GM19324 (cell line): ENCODE results near the gene GEMIN7.
A peak's percentile ranks its signal among the peaks of the same experiment; 100 is the strongest.

Source experiments
- ATAC-seq: cut with Tn5 transposase; IDR thresholded peaks from one replicate; pipeline ENCODE4 v1.9.1; 2021; ENCODE audit warnings: mild to moderate bottlenecking, moderate library complexity; ENCODE audit not compliant: unreplicated experiment, low FRiP score

The GEMIN7 gene

GRCh38 chr19:45124021-45124420 is 45.0 kb downstream of the GEMIN7 start:
- ATAC-seq = no peak

GRCh38 chr19:45125360-45125759 is 46.3 kb downstream of the GEMIN7 start:
- ATAC-seq = no peak

GRCh38 chr19:45125975-45126493 is 47.0 kb downstream of the GEMIN7 start:
- ATAC-seq = no peak

GRCh38 chr19:45126654-45127053 is 47.6 kb downstream of the GEMIN7 start:
- ATAC-seq = no peak

DNA sequence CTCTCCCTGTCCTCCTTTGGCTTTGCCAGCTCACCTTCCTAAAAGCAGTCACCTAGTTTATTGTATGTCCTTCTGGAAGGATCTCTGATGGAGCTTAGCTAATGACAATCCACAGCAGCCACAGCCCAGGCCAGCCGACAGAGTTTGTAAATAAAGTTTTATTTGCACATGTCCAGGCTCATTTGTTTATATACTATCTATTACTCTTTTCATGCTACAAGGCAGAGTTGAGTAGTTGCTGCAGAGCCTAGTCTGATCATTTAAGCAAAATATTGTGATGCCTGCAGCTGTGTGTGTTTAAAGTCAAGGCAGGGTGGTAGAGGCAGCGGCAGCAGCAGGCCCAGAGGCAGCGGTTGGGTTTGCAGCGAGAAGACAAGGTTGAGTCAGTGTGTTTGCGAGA is 49.1 kb downstream of the GEMIN7 start:
- ATAC-seq = no peak

GRCh38 chr19:45128806-45129205 is 49.7 kb downstream of the GEMIN7 start:
- no peak for ATAC-seq

- no peak for ATAC-seq
Observed at GRCh38 chr19:45130236-45130635, 51.2 kb downstream of the GEMIN7 start.

DNA sequence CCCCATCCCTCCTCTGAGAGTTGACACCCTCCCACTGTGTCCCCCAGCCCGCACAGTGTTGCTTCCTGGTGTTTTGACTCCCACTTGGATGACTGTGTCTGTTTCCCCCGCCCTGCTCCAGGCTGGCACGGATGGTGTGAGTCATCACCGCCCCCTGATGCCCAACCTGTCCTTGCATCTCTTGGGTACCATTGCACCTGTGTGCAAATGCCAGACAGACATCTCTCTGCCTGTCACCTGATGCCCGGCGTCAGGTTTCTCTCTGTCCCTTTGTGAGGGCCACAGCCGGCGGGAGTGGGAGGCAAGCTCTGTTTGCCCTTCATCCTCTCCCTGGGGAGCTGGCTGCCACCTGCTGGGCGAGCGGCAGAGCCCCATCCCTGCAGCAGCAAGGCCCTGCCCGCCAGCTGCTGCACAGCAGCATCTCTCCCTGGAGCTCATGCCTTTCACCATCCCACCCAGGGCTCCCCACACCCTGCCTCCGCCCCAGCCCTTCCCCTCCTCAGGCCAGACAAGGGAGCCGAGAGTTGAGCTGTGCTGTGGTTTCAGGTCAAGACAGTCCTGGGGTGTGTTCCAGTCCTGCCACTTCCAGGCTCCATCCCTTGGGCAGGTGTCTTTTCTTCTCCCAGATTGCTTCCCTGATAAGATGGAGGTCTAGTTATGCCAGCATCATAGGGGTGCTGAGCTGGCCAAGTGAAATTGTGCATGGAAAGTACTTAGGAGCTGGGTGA is 52.0 kb downstream of the GEMIN7 start:
- ATAC-seq = no peak

GRCh38 chr19:45133661-45134060 is 54.6 kb downstream of the GEMIN7 start:
- no peak for ATAC-seq

- ATAC-seq = no peak
Observed at GRCh38 chr19:45135176-45135885, 56.3 kb downstream of the GEMIN7 start.

- ATAC-seq = no peak
Observed at GRCh38 chr19:45136507-45137178, 57.6 kb downstream of the GEMIN7 start.

DNA sequence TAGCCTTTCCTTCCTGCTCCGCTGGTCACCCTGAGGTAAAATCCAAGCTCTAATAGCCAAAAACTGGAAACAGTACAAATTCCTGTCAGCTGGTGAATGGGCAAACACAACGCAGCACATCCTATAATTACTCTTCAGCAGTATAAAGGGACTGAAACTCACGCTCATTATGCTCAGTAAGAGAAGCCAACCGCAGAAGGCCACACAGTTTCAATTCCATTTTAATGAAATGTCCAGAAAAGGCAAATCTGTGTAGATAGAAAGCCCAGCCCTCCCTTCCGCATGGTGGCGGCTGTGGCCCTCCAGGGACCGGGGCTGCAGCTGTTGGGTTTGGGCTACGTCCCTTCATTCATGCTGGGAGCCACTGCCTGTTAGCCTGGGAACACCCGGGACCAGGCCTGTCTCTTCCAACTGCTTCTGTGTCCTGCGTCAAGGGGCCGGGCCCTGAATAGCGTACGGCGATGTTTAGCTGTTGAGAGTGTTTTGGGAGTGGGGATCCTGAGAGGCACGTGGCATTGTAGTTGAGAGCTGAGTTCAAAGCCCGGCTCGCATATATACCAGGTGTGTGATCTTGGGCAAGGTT is 58.2 kb downstream of the GEMIN7 start:
- ATAC-seq = peak; percentile 76

DNA sequence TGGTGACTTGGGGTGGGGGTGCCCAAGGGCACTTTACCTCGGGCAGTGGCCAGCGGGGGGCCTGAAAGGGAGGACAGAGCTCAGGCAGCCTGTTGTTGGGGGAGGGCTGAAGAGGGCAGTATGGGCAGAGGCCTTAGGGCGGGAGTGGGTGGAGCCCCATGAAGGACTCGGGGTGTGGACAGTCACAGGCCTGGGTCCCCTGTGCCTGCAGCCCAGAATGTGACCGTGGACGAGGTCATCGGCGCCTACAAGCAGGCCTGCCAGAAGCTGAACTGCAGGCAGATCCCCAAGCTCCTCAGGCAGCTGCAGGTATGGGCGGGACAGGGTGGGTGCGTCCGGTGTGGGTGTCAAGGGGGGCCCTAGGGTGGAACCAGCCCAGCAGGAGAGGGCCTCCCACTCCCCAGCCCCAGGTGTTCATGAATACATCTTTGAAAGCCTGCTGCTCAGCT is 59.3 kb downstream of the GEMIN7 start:
- ATAC-seq = no peak

DNA sequence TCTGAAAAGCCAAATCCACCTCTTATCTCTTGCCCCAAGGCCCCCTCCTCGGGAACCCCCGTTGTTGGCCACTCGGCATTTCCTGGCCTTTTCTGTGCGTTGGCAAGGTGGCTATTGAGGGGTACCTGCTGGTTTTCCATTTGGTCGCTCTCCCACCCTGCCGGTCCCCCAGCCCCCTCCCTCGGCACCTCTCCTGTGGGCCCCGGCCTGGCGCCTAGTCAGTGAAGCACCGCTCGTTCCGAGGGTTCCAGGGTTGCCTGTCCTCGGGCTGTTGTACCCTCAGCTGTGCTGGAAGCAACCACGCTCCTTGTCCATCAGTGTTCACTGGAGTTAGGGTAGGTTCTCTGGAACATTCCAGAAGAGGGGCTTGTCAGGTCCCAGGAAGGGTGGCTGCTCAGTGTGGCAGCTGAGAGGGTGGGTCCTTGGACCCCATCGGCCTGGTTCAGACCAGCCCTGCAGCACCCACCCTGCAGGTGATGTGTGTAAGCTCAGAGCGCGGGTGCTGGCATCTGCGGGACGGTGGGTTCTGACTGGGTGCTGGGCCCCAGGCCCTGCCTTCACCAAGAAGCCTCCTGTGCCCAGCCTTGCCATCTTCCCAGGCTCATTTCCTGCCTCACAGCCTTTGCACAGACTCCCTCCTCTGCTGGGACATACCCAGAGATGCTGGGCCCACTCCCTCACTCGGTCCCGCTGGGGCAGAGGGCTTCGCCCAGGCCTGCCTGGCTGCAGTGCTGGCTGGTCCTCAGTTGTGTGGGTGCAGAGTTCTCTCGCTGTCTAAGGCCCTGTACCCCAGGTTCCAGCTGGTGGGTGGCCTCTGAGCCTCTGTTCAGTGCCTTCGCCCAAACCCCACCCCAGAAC is 60.5 kb downstream of the GEMIN7 start:
- ATAC-seq = no peak

DNA sequence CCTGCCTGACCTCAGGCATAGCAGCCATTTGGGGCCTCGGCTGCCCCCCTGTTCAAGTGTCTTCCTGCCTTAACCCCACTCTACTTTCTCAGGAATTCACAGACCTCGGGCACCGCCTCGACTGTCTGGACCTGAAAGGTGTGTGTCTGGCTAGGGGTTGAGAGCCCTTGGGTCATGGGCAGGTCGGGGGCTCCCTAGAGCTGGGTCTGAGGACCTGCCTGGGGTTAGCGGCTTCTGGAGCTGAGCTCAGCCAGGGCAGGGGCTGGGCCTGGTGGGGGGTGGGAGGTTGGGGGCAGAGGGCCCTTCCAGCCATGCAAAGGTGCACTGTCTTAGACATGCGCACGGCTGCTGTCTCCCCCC is 61.1 kb downstream of the GEMIN7 start:
- ATAC-seq = no peak

DNA sequence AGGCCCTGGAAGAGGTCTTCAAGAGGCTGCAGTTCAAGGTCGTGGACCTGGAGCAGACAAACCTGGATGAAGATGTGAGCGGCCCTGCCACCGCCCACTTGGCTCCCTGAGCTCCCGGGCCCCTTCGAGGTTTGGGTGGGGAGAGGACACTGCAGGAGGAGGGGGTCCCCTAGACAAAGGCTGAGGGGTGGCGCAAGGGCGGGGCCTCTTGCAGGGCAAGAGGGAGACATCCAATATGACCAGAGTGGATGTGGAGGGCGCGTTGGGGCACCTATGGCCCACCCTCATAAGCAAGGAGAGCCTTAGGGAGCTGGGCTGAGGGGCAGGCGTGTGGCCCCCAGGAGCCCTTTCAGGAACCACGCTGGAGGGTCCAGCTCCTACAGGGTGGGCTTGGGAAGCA is 61.5 kb downstream of the GEMIN7 start:
- ATAC-seq = no peak
